ENCODE data around the gene TYK2.
A peak's percentile ranks its signal among the peaks of the same experiment; 100 is the strongest.
"Not testable (repeated sequence)": the region's sequence is repeated elsewhere in the genome, so short reads cannot be mapped to it uniquely, and the experiment has no call there.

The TYK2 gene

GRCh38 chr19:10417541-10418234 is 37.3 kb upstream of the TYK2 start:
- H3K4me3 ChIP-seq (ENCODE audit: low read depth, low read length): no peak overlapping the region
- no peak for DNase-seq (ENCODE audit: low read depth)
- no peak for TF ChIP-seq CTCF (IDR thresholded peaks at IDR 0.05; ENCODE audit: low read depth, low read length, missing control alignments)

- peak overlapping the region; percentile 58 for H3K4me3 ChIP-seq (ENCODE audit: low read depth, low read length)
- DNase-seq (ENCODE audit: low read depth): peak; percentile 77
- peak; percentile 91 for TF ChIP-seq CTCF (IDR thresholded peaks at IDR 0.05; ENCODE audit: low read depth, low read length, missing control alignments)
These were observed 36.2 kb upstream of the TYK2 start for GRCh38 chr19:10416380-10417257.

- DNase-seq (ENCODE audit: low read depth): no peak
- TF ChIP-seq CTCF (IDR thresholded peaks at IDR 0.05; ENCODE audit: low read depth, low read length, missing control alignments): no peak
- H3K4me3 ChIP-seq (ENCODE audit: low read depth, low read length): peak overlapping the region; percentile 58
These were observed 35.7 kb upstream of the TYK2 start for GRCh38 chr19:10416083-10416379.

- TF ChIP-seq CTCF (IDR thresholded peaks at IDR 0.05; ENCODE audit: low read depth, low read length, missing control alignments): no peak
- peak overlapping the region; percentile 11; the same call in 1 of the 2 replicates for H3K4me3 ChIP-seq (ENCODE audit: low read depth, low read length)
- DNase-seq (ENCODE audit: low read depth): peak; percentile 96
These were observed 32.0 kb upstream of the TYK2 start for GRCh38 chr19:10412257-10412977.

- H3K4me3 ChIP-seq (ENCODE audit: low read depth, low read length); DNase-seq (ENCODE audit: low read depth): not testable (repeated sequence)
These were observed 30.9 kb upstream of the TYK2 start for GRCh38 chr19:10411224-10411623.

GRCh38 chr19:10408511-10409283 is 28.3 kb upstream of the TYK2 start:
- H3K4me3 ChIP-seq (ENCODE audit: low read depth, low read length): no peak overlapping the region

More at GRCh38 chr19:10408511-10409283, 28.3 kb upstream of the TYK2 start:
- no peak for TF ChIP-seq CTCF (IDR thresholded peaks at IDR 0.05; ENCODE audit: low read depth, low read length, missing control alignments)
- no peak for DNase-seq (ENCODE audit: low read depth)

All from GM12864 (cell line).